GM12878 (cell line): Measurements from ENCODE around the gene NMB. TPM values are rescaled to one million over a fixed set of nuclear protein-coding genes. Genes with fewer than 3 reads are reported as not detected.

Source experiments
- ATAC-seq: fragments of 200-7000 bp; cut with Tn5 transposase; 3 replicates; pipeline ENCODE4 v1.9.1; 2020; ENCODE audit warnings: mild to moderate bottlenecking, moderate library complexity
- BruUV-seq: library from RNA; stranded (reverse); fragments of 400-500 nt; replicated peaks from 2 replicates; lab custom pipeline; 2021; lab: Mats Ljungman, UMichigan
- CTCF ChIA-PET: fragments of 300-600 bp; sonication (Branson Sonifier 250); formaldehyde crosslinking; extraction: SDS; loops from one replicate; lab custom pipeline; 2021; ENCODE audit warnings: inconsistent platforms; lab: Yijun Ruan, JAX
- POLR2A ChIA-PET: fragments of 350-600 bp; formaldehyde crosslinking; extraction: SDS; loops from one replicate; lab custom pipeline; 2021; ENCODE audit warnings: inconsistent platforms; lab: Charles Lee
- RAD21 ChIA-PET: fragments of 300-600 bp; sonication (Branson Sonifier 250); formaldehyde crosslinking; loops from one replicate; lab custom pipeline; 2023; ENCODE audit warnings: antibody characterized with exemption; ENCODE audit not compliant: unreplicated experiment; lab: Charles Lee
- SMC1A ChIA-PET: fragments of 300-600 bp; sonication (Branson Sonifier 250); formaldehyde crosslinking; loops from one replicate; lab custom pipeline; 2023; ENCODE audit not compliant: unreplicated experiment, uncharacterized antibody; lab: Charles Lee
- DNase-seq: peaks from one replicate; pipeline ENCODE4 v3.0.0-alpha.2; 2011; ENCODE audit warnings: low read depth, low spot score
- FAIRE-seq: peaks from 3 replicates; lab custom pipeline; 2011; peaks lifted over from hg19 to GRCh38; lab: Jason Lieb, UNC
- H2AFZ ChIP-seq: 2 replicates; pipeline ENCODE4 v1.6.0; 2011; ENCODE audit warnings: low read depth, low read length, control low read depth; ENCODE audit not compliant: control insufficient read depth
- H3K27ac ChIP-seq: 2 replicates; pipeline ENCODE4 v1.5.1; 2011; ENCODE audit warnings: control low read depth; ENCODE audit not compliant: control insufficient read depth, insufficient read depth
- H3K27me3 ChIP-seq, 2 experiments: replicated peaks in 1 of 2; 2 replicates each; pipeline versions ENCODE4 v1.6.0 to v1.6.1; 2011; ENCODE audit warnings: low read length in 1 of 2; ENCODE audit not compliant: control insufficient read depth in 2 of 2, insufficient read depth in 2 of 2
- H3K36me3 ChIP-seq, 2 experiments: 2 replicates each; pipeline ENCODE4 v1.5.1; 2011; ENCODE audit warnings: low read length in 1 of 2; ENCODE audit not compliant: control insufficient read depth in 2 of 2, insufficient read depth in 2 of 2
- H3K4me1 ChIP-seq: 2 replicates; pipeline ENCODE4 v1.6.1; 2011; ENCODE audit warnings: mild to moderate bottlenecking, low read length, moderate library complexity, mixed read lengths; ENCODE audit not compliant: control insufficient read depth, insufficient read depth
- H3K4me2 ChIP-seq: 2 replicates; pipeline ENCODE4 v1.6.0; 2011; ENCODE audit warnings: control low read depth; ENCODE audit not compliant: control insufficient read depth, insufficient read depth
- H3K4me3 ChIP-seq: fragments of 200-600 bp; sonication (generic); 2 replicates; pipeline ENCODE4 v1.5.1; 2016
- H3K79me2 ChIP-seq: 2 replicates; pipeline ENCODE4 v1.6.0; 2011; ENCODE audit warnings: low read length; ENCODE audit not compliant: control insufficient read depth, insufficient read depth
- H3K9ac ChIP-seq: 2 replicates; pipeline ENCODE4 v1.8.0; 2011; ENCODE audit warnings: low read length, control low read depth, mixed read lengths; ENCODE audit not compliant: control insufficient read depth, insufficient read depth
- H3K9me3 ChIP-seq: replicated peaks from 3 replicates; pipeline ENCODE4 v1.5.1; 2011; ENCODE audit warnings: mild to moderate bottlenecking, low read length; ENCODE audit not compliant: control insufficient read depth, insufficient read depth
- H4K20me1 ChIP-seq: 2 replicates; pipeline ENCODE4 v1.6.0; 2011; ENCODE audit not compliant: control insufficient read depth, insufficient read depth
- CREB1 ChIP-seq: IDR thresholded peaks from 2 replicates; pipeline ENCODE4 v1.6.1; 2012; ENCODE audit warnings: low read depth, mild to moderate bottlenecking, inconsistent platforms
- EED ChIP-seq: sonication (generic); IDR thresholded peaks from 2 replicates; pipeline ENCODE4 v1.6.1; 2016; ENCODE audit warnings: antibody characterized with exemption, low read depth
- POLR2A ChIP-seq: IDR thresholded peaks from 2 replicates; pipeline ENCODE4 v1.6.1; 2011; ENCODE audit warnings: low read depth, mild to moderate bottlenecking, low read length
- POU2F2 ChIP-seq: IDR thresholded peaks from 3 replicates; pipeline ENCODE4 v1.6.1; 2011; ENCODE audit warnings: low read depth, mild to moderate bottlenecking, low read length, borderline replicate concordance
- RAD21 ChIP-seq: IDR thresholded peaks from 2 replicates; pipeline ENCODE4 v1.6.1; 2011; ENCODE audit warnings: mild to moderate bottlenecking, low read depth, low read length, moderate library complexity; ENCODE audit not compliant: insufficient read depth
- SIX5 ChIP-seq: IDR thresholded peaks from 2 replicates; pipeline ENCODE4 v1.6.1; 2011; ENCODE audit warnings: mild to moderate bottlenecking, low read depth, low read length, moderate library complexity; ENCODE audit not compliant: severe bottlenecking
- SMARCA5 ChIP-seq: fragments of 450-650 bp; IDR thresholded peaks from 2 replicates; pipeline ENCODE4 v1.6.1; 2017; ENCODE audit warnings: mild to moderate bottlenecking
- SMC3 ChIP-seq: IDR thresholded peaks from 2 replicates; pipeline ENCODE4 v1.6.1; 2011; ENCODE audit warnings: low read length, improper control_type of control experiment, borderline replicate concordance
- YY1 ChIP-seq: IDR thresholded peaks from 2 replicates; pipeline ENCODE4 v1.6.1; 2011; ENCODE audit warnings: low read depth, mild to moderate bottlenecking, low read length
- ZBTB33 ChIP-seq: fragments of 450-650 bp; IDR thresholded peaks from 2 replicates; pipeline ENCODE4 v1.6.1; 2017; ENCODE audit warnings: mild to moderate bottlenecking
- WGBS: methylation state at CpG from one replicate; pipeline ENCODE4 v1.1.6; 2016; ENCODE audit warnings: low lambda C conversion rate; ENCODE audit not compliant: insufficient replicate concordance, insufficient coverage; ENCODE audit errors: missing lambda C conversion rate; 5-methylcytosine and 5-hydroxymethylcytosine counted together
- in situ Hi-C: fragments of 300-500 bp; cut with MboI; formaldehyde crosslinking; loops from 9 replicates; pipeline ENCODE4 v1.14.3; 2018; ENCODE audit warnings: mixed read lengths
- intact Hi-C: fragments of 100-400 bp; cut with micrococcal nuclease; formaldehyde crosslinking; loops from one replicate; pipeline ENCODE4 v1.14.2; 2022; ENCODE audit not compliant: unreplicated experiment
- polyA plus RNA-seq, 11 experiments: library from polyadenylated mRNA; depleted of rRNA in 4 of 11; unstranded in 6 of 11; stranded (reverse) in 5 of 11; fragments of >200 nt; fragmentation: Nextera tagmentation in 4 of 11; fragmentation: Illumina TruSeq in 1 of 11; extraction: Ambion mirVana in 4 of 11; extraction: Trizol in 1 of 11; gene quantifications; 1 replicate in 1 of 11; 2 replicates in 10 of 11; pipeline versions ENCODE4 v1.2.1 to v1.2.3, GENCODE V29; 2011 to 2016; ENCODE audit warnings: inconsistent platforms in 2 of 11, missing spikeins in 2 of 11, low read depth in 1 of 11
- total RNA-seq, 4 experiments: library from RNA; depleted of rRNA in 3 of 4; stranded (reverse); fragments of >200 nt in 3 of 4; fragmentation: Illumina TruSeq in 1 of 4; extraction: Trizol in 1 of 4; gene quantifications; 2 replicates each; pipeline versions ENCODE4 v1.2.1 to v1.2.3, GENCODE V29; 2013 to 2021
- TF ChIP-seq, protein P1 (sequence below), 3 experiments: IDR thresholded peaks in 2 of 3; conservative IDR thresholded peaks in 1 of 3; 2 replicates each; pipeline ENCODE4 v1.5.1; 2011; ENCODE audit warnings: low read depth in 3 of 3, low read length in 3 of 3, mild to moderate bottlenecking in 3 of 3, control low read depth in 2 of 3, moderate library complexity in 2 of 3, inconsistent platforms in 1 of 3, mixed read lengths in 1 of 3; ENCODE audit not compliant: control insufficient read depth in 2 of 3, insufficient read depth in 1 of 3; ENCODE audit errors: extremely low read depth in 1 of 3

The NMB gene
- total and polyA plus RNA-seq, 10 of the 15 experiments (the other 5 are each of a cell fraction or from before 2014, with no cell fraction given): 0.32 to 4.1 (median 1.6) TPM

GRCh38 chr15:84654689-84655453 lies 3.1 kb downstream of the NMB start:
- RAD21 ChIA-PET: interaction anchor here (1.0 to 2.8 kb wide), 12 partner anchors 17 to 273 kb away, joined by 3 to 14 read pairs (median 3); no protein-coding TSS in a partner anchor
- Histone ChIP-seq H3K4me2 (peak overlapping the region; percentile 95), H3K79me2 (peaks cover 8% of the 10 kb centered on the region), H3K36me3 (peaks cover 0 to 11% of the 10 kb centered on the region in 2 experiments; a peak in 2 of 4 replicates), H3K9me3 (no peaks in the 10 kb centered on the region), H3K27me3 (no peaks in the 10 kb centered on the region), H4K20me1 (no peaks in the 10 kb centered on the region), H3K9ac (peak overlapping the region; percentile 83), H2AFZ (peak overlapping the region; percentile 93), H3K4me3 (peak overlapping the region; percentile 84), H3K4me1 (peaks cover 24% of the 10 kb centered on the region), H3K27ac (0 out of 2 replicates have a peak overlapping the region, but pooled peaks have one; percentile 32)
- CTCF ChIA-PET: interaction anchor here (0.6 to 7.6 kb wide), 26 partner anchors 13 to 273 kb away, joined by 3 to 52 read pairs (median 4); partner anchors contain the start of gene ZSCAN2
- BruUV-seq: TSS peak; percentile 92
- WGBS: 6% methylated on average over 19 of the region's 19 CpGs
- 0 out of 2 replicates have a peak, but pooled peaks have one; percentile 20 for TF ChIP-seq CREB1
- TF ChIP-seq ZBTB33: no peak
- peak; percentile 81; the same call in 1 of the 2 replicates for TF ChIP-seq SMARCA5
- TF ChIP-seq RAD21: peak; percentile 53
- TF ChIP-seq EED: peak; percentile 20; the same call in 1 of the 2 replicates
- TF ChIP-seq SMC3: peak; percentile 57; the same call in 1 of the 2 replicates
- 0 out of 3 replicates have a peak, but pooled peaks have one; percentile 18 for TF ChIP-seq POU2F2
- TF ChIP-seq SIX5: no peak
- 0 out of 2 replicates have a peak, but pooled peaks have one; percentile 32 for TF ChIP-seq YY1
- TF ChIP-seq, protein P1, sequence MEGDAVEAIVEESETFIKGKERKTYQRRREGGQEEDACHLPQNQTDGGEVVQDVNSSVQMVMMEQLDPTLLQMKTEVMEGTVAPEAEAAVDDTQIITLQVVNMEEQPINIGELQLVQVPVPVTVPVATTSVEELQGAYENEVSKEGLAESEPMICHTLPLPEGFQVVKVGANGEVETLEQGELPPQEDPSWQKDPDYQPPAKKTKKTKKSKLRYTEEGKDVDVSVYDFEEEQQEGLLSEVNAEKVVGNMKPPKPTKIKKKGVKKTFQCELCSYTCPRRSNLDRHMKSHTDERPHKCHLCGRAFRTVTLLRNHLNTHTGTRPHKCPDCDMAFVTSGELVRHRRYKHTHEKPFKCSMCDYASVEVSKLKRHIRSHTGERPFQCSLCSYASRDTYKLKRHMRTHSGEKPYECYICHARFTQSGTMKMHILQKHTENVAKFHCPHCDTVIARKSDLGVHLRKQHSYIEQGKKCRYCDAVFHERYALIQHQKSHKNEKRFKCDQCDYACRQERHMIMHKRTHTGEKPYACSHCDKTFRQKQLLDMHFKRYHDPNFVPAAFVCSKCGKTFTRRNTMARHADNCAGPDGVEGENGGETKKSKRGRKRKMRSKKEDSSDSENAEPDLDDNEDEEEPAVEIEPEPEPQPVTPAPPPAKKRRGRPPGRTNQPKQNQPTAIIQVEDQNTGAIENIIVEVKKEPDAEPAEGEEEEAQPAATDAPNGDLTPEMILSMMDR (IDR thresholded peaks at IDR 0.05 in 2 of 3, conservative IDR thresholded peaks at IDR 0.05 in 1 of 3; ENCODE audit: control insufficient read depth in 2 of 3, extremely low read depth in 1 of 3, insufficient read depth in 1 of 3, low read depth in 3 of 3, low read length in 3 of 3): peak; percentile 69 to 78 (median 73)
- no peak for TF ChIP-seq POLR2A
- FAIRE-seq (no peak), ATAC-seq (peak; percentile 69), DNase-seq (no peak)
- intact Hi-C loops: loop anchor here (1.0 to 5.0 kb wide), 5 partner anchors 53 to 273 kb away; partner anchors contain the start of gene ZSCAN2
- in situ Hi-C loops: no loop called here
- SMC1A ChIA-PET: interaction anchor here (0.8 to 2.1 kb wide), 16 partner anchors 14 to 391 kb away, joined by 3 to 8 read pairs (median 3); partner anchors contain the start of gene ZSCAN2
- POLR2A ChIA-PET: interaction anchor here (1.0 to 1.4 kb wide), 4 partner anchors 51 to 273 kb away, joined by 3 to 6 read pairs (median 4); partner anchors contain the start of gene SEC11A
